Spleen (tissue), 11 donors: ENCODE data around the gene CUX1. TPM values are rescaled to one million over a fixed set of nuclear protein-coding genes. Genes with fewer than 3 reads are reported as not detected.

Source experiments
- DNase-seq: peaks from one replicate; pipeline ENCODE4 v3.0.0-alpha.2; 2020
- H3K27ac ChIP-seq, 8 donors: fragments of 200-600 bp; sonication (generic) in 7 of 8; 1 replicate in 4 of 8; 2 replicates in 4 of 8; pipeline versions ENCODE4 v1.5.0 to v1.8.0; 2016 to 2021; ENCODE audit warnings: inconsistent platforms in 4 of 8, mild to moderate bottlenecking in 4 of 8, moderate library complexity in 1 of 8
- H3K27me3 ChIP-seq, 7 donors: fragments of 200-600 bp; sonication (generic) in 6 of 7; replicated peaks in 1 of 7; 1 replicate in 4 of 7; 2 replicates in 3 of 7; pipeline versions ENCODE4 v1.5.0 to v1.8.0; 2016 to 2021; ENCODE audit warnings: inconsistent platforms in 3 of 7, mild to moderate bottlenecking in 1 of 7
- H3K36me3 ChIP-seq, 6 donors: fragments of 200-600 bp; sonication (generic) in 5 of 6; 1 replicate in 4 of 6; 2 replicates in 2 of 6; pipeline versions ENCODE4 v1.5.0 to v1.8.0; 2016 to 2021; ENCODE audit warnings: inconsistent platforms in 2 of 6
- H3K4me1 ChIP-seq, 6 donors: fragments of 200-600 bp; sonication (generic) in 5 of 6; 1 replicate in 3 of 6; 2 replicates in 3 of 6; pipeline versions ENCODE4 v1.5.0 to v1.8.0; 2016 to 2021; ENCODE audit warnings: inconsistent platforms in 3 of 6
- H3K4me3 ChIP-seq, 8 donors: fragments of 200-600 bp; sonication (generic) in 7 of 8; 1 replicate in 4 of 8; 2 replicates in 4 of 8; pipeline versions ENCODE4 v1.5.0 to v1.8.0; 2016 to 2021; ENCODE audit warnings: inconsistent platforms in 4 of 8, mild to moderate bottlenecking in 4 of 8, moderate library complexity in 2 of 8
- H3K9me3 ChIP-seq, 8 donors: fragments of 200-600 bp; sonication (generic) in 7 of 8; 1 replicate in 4 of 8; 2 replicates in 4 of 8; pipeline versions ENCODE4 v1.5.0 to v1.8.0; 2016 to 2021; ENCODE audit warnings: inconsistent platforms in 4 of 8
- POLR2A ChIP-seq, 3 donors: fragments of 450-650 bp; IDR thresholded peaks; one replicate each; pipeline ENCODE4 v1.5.1; 2017; ENCODE audit warnings: antibody characterized with exemption in 3 of 3, mild to moderate bottlenecking in 1 of 3
- POLR2AphosphoS5 ChIP-seq, 3 donors: sonication (generic); formaldehyde crosslinking; IDR thresholded peaks; one replicate each; pipeline ENCODE4 v1.5.1; 2017; ENCODE audit warnings: antibody characterized with exemption in 3 of 3
- WGBS, 5 donors: extraction: QIAGEN DNeasy Blood & Tissue Kit in 3 of 5; methylation state at CpG; one replicate each; pipeline versions ENCODE4 v1.1.5 to v1.1.7; 2013 to 2018; 5-methylcytosine and 5-hydroxymethylcytosine counted together
- intact Hi-C: fragments of 100-400 bp; cut with DNase I; formaldehyde crosslinking; loops from one replicate; pipeline ENCODE4 v1.15.0; 2023; ENCODE audit warnings: low total_unique reads
- polyA plus RNA-seq, 3 donors: library from polyadenylated mRNA; stranded (reverse); fragments of 200-250 nt; gene quantifications; one replicate each; pipeline ENCODE4 v1.2.1, GENCODE V29; 2013
- total RNA-seq, 7 donors: library from RNA; depleted of rRNA in 3 of 7; stranded (reverse); fragments of >200 nt in 3 of 7; fragmentation: NEBNext Ultra II Directional in 4 of 7; extraction: Animal tissue kit (Norgen Biotek cat#: 25700) in 4 of 7; gene quantifications; one replicate each; pipeline versions ENCODE4 v1.1.0 to v1.2.1, GENCODE V29; 2016 to 2021
- TF ChIP-seq, protein P1 (sequence below), 11 experiments: fragments of 200-600 bp in 7 of 11; fragments of 450-650 bp in 4 of 11; sonication (generic) in 4 of 11; IDR thresholded peaks in 8 of 11; conservative IDR thresholded peaks in 3 of 11; 1 replicate in 7 of 11; 2 replicates in 4 of 11; pipeline versions ENCODE4 v1.4.0 to v1.8.0; 2016 to 2021; ENCODE audit warnings: antibody characterized with exemption in 11 of 11, inconsistent platforms in 4 of 11, mild to moderate bottlenecking in 1 of 11
- donor health status: healthy with polysubstance abuse.
- donor health status: DM: no; HTN: no; CAD: no; lungs with moderate emphysema.
- donor health status: DM: no; HTN: no; CAD: no.
- donor health status: Bipolar disorder and iron deficiency.
- donor health status: healthy.
- donor health status: DM: no; HTN: no; CAD: no.
- donor health status: DM: yes; HTN: yes; CAD: no.

Gene CUX1
- total and polyA plus RNA-seq, 10 donors: 9.1 to 95.8 (median 61.9) TPM

DNA sequence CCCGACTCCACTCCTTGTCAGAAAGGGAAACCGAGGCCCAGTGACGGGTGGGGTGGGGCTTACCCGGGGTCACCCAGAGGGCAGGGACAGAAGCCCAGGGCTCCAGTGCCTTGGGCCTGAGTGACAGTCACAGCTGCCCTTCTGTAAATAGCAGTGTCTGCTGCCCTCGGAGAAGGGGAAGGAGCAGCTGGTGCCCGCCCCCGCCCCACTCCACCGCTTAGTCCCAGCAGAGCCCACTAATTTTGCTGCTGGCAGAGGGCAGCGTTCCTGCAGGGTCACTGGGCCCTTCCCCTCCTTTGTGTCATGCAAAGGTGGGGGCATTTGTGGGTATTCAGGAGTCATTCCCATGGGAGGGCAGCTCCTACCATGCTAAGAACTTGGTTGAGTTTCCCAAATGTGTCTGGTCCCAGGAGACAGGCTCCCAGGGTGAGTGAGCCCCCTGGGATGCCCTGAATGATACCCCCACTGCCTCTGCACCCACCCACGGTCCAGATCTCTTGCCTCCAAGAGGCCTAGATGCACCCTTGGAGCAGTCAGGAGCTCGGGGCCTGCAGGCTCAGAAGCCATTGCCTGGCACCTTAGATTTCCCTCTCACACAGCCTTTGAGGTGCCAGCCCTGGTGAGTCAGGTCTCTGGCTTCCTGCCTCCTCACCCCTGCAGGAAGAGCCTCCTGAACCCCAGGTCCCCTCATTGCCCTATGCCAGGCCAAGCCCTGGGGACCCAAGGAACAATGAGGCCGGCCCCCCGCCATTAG lies 486.4 kb downstream of the CUX1 start:
- WGBS, 5 donors: 59 to 73% (median 66%) methylated on average over 6 to 13 of the region's 13 CpGs
- Histone ChIP-seq H3K4me3 (peak overlapping the region in 1 of 8 donors; percentile 24), H3K27me3 (peaks cover 0 to 15% (median 0%) of the 10 kb centered on the region in 7 donors), H3K36me3 (peaks cover 0 to 52% (median 2%) of the 10 kb centered on the region in 6 donors), H3K27ac (peak overlapping the region in 6 of 8 donors; percentile 8 to 88 (median 80)), H3K4me1 (peaks cover 24 to 83% (median 64%) of the 10 kb centered on the region in 6 donors), H3K9me3 (no peaks in the 10 kb centered on the region)
- intact Hi-C loops: no loop called here
- TF ChIP-seq POLR2A (IDR thresholded peaks at IDR 0.05) (no peak), POLR2AphosphoS5 (IDR thresholded peaks at IDR 0.05) (no peak)
- TF ChIP-seq, protein P1, sequence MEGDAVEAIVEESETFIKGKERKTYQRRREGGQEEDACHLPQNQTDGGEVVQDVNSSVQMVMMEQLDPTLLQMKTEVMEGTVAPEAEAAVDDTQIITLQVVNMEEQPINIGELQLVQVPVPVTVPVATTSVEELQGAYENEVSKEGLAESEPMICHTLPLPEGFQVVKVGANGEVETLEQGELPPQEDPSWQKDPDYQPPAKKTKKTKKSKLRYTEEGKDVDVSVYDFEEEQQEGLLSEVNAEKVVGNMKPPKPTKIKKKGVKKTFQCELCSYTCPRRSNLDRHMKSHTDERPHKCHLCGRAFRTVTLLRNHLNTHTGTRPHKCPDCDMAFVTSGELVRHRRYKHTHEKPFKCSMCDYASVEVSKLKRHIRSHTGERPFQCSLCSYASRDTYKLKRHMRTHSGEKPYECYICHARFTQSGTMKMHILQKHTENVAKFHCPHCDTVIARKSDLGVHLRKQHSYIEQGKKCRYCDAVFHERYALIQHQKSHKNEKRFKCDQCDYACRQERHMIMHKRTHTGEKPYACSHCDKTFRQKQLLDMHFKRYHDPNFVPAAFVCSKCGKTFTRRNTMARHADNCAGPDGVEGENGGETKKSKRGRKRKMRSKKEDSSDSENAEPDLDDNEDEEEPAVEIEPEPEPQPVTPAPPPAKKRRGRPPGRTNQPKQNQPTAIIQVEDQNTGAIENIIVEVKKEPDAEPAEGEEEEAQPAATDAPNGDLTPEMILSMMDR (IDR thresholded peaks at IDR 0.05 in 8 of 11, conservative IDR thresholded peaks at IDR 0.05 in 3 of 11): no peak
- peak; percentile 75 for DNase-seq

- H3K4me3 ChIP-seq: no peak overlapping the region
- peak overlapping the region in 6 of 8 donors; percentile 13 to 88 (median 80) for H3K27ac ChIP-seq
- H3K36me3 ChIP-seq: peaks cover 0 to 59% (median 4%) of the 10 kb centered on the region in 6 donors
- WGBS, 5 donors: 52 to 80% (median 78%) methylated on average over 3 to 11 of the region's 11 CpGs
- peaks cover 24 to 84% (median 62%) of the 10 kb centered on the region in 6 donors for H3K4me1 ChIP-seq
- H3K9me3 ChIP-seq: no peaks in the 10 kb centered on the region
- H3K27me3 ChIP-seq: peaks cover 0 to 15% (median 0%) of the 10 kb centered on the region in 7 donors
- intact Hi-C loops: no loop called here
- TF ChIP-seq POLR2A (IDR thresholded peaks at IDR 0.05): no peak
- TF ChIP-seq, protein P1 (IDR thresholded peaks at IDR 0.05 in 8 of 11, conservative IDR thresholded peaks at IDR 0.05 in 3 of 11): no peak
- peak in 1 of 3 donors; percentile 38 for TF ChIP-seq POLR2AphosphoS5 (IDR thresholded peaks at IDR 0.05)
- DNase-seq: peak; percentile 79
These were observed 487.2 kb downstream of the CUX1 start for GRCh38 chr7:102304668-102305067.

DNA sequence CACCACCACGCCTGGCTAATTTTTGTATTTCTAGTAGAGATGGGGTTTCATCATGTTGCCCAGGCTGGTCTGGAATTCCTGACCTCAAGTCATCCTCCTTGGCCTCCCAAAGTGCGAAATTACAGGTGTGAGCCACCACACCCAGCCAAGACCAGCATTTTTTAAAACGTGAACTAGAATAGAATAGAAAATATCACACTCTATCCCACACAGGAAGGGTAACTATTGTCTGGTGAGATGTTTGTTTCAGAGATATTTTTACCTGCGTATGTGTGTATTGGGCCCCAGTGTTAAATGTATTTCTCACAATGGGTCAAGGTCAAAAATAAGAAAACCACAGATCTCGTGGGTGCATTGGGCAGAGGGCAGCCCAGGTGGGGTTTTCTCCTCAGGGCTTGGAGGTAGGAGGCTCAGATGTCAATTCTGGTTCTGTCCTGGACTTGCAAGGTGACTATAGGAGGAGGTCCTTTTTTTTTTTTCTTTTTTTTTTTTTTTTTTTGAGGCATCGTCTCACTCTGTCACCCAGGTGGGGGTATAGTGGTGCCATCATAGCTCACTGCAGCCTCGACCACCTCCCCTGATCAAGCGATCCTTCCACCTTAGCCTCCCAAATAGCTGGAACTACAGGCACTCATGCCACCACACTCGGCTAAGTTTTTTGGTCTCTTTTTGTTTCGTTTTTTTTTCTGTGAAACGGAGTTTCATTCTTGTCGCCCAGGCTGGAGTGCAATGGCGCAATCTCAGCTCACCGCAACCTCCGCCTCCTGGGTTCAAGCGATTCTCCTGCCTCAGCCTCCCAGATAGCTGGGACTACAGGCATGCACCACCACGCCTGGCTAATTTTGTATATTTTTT lies 488.2 kb downstream of the CUX1 start:
- Histone ChIP-seq H3K36me3 (peaks cover 0 to 60% (median 4%) of the 10 kb centered on the region in 6 donors), H3K27ac (peak overlapping the region in 7 of 8 donors; percentile 36 to 88 (median 80)), H3K4me3 (peak overlapping the region in 1 of 8 donors; percentile 61), H3K27me3 (peaks cover 0 to 5% (median 0%) of the 10 kb centered on the region in 7 donors), H3K4me1 (peaks cover 24 to 84% (median 59%) of the 10 kb centered on the region in 6 donors), H3K9me3 (no peaks in the 10 kb centered on the region)
- DNase-seq: no peak
- intact Hi-C loops: no loop called here
- 68 to 74% (median 73%) methylated on average over 17 of the region's 17 CpGs for WGBS, 5 donors
- TF ChIP-seq POLR2A (IDR thresholded peaks at IDR 0.05) (no peak), POLR2AphosphoS5 (IDR thresholded peaks at IDR 0.05) (peak in 1 of 3 donors; percentile 27)
- TF ChIP-seq, protein P1 (IDR thresholded peaks at IDR 0.05 in 8 of 11, conservative IDR thresholded peaks at IDR 0.05 in 3 of 11): no peak
